ENCODE measurements around the gene PTPRM.

DNA sequence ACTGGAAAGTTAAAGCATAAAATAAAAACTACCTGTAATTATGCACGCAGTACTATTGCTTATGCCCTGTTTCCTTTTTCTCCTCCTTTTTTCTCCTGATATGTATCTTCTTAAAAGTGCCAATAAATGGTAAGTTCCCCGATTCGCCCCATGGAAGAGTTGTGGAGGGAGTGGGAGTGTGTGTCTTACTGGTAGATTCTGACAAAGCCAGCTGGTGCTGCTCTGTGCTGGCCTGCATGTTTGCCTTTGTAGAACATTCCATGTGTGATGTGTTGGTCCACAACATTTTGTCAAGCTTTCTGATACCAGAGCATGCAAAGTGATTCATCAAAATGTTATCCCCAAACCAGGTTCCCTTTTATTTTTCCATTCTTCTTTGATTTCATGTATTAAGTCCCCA lies 685.3 kb downstream of the PTPRM start:
- TF ChIP-seq POLR2AphosphoS5 (IDR thresholded peaks at IDR 0.05; ENCODE audit: insufficient read depth, low read depth, low read length) (no peak), POLR2A (IDR thresholded peaks at IDR 0.05; ENCODE audit: low read depth, low read length) (no peak)
- TF ChIP-seq, protein P1, sequence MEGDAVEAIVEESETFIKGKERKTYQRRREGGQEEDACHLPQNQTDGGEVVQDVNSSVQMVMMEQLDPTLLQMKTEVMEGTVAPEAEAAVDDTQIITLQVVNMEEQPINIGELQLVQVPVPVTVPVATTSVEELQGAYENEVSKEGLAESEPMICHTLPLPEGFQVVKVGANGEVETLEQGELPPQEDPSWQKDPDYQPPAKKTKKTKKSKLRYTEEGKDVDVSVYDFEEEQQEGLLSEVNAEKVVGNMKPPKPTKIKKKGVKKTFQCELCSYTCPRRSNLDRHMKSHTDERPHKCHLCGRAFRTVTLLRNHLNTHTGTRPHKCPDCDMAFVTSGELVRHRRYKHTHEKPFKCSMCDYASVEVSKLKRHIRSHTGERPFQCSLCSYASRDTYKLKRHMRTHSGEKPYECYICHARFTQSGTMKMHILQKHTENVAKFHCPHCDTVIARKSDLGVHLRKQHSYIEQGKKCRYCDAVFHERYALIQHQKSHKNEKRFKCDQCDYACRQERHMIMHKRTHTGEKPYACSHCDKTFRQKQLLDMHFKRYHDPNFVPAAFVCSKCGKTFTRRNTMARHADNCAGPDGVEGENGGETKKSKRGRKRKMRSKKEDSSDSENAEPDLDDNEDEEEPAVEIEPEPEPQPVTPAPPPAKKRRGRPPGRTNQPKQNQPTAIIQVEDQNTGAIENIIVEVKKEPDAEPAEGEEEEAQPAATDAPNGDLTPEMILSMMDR (IDR thresholded peaks at IDR 0.05; ENCODE audit: extremely low read depth in 1 of 2, insufficient read depth in 1 of 2, low read depth in 1 of 2, low read length in 2 of 2) = no peak

Measured in endothelial cell of umbilical vein (primary cell).